HG03108 (cell line): ENCODE results near the gene ZNF513.
"Not testable (repeated sequence)": the region's sequence is repeated elsewhere in the genome, so short reads cannot be mapped to it uniquely, and the experiment has no call there.

Experiments
- ATAC-seq: cut with Tn5 transposase; IDR thresholded peaks from one replicate; pipeline ENCODE4 v1.9.1; 2021; ENCODE audit warnings: moderate library complexity; ENCODE audit not compliant: unreplicated experiment

Gene ZNF513, protein sequence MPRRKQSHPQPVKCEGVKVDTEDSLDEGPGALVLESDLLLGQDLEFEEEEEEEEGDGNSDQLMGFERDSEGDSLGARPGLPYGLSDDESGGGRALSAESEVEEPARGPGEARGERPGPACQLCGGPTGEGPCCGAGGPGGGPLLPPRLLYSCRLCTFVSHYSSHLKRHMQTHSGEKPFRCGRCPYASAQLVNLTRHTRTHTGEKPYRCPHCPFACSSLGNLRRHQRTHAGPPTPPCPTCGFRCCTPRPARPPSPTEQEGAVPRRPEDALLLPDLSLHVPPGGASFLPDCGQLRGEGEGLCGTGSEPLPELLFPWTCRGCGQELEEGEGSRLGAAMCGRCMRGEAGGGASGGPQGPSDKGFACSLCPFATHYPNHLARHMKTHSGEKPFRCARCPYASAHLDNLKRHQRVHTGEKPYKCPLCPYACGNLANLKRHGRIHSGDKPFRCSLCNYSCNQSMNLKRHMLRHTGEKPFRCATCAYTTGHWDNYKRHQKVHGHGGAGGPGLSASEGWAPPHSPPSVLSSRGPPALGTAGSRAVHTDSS

DNA sequence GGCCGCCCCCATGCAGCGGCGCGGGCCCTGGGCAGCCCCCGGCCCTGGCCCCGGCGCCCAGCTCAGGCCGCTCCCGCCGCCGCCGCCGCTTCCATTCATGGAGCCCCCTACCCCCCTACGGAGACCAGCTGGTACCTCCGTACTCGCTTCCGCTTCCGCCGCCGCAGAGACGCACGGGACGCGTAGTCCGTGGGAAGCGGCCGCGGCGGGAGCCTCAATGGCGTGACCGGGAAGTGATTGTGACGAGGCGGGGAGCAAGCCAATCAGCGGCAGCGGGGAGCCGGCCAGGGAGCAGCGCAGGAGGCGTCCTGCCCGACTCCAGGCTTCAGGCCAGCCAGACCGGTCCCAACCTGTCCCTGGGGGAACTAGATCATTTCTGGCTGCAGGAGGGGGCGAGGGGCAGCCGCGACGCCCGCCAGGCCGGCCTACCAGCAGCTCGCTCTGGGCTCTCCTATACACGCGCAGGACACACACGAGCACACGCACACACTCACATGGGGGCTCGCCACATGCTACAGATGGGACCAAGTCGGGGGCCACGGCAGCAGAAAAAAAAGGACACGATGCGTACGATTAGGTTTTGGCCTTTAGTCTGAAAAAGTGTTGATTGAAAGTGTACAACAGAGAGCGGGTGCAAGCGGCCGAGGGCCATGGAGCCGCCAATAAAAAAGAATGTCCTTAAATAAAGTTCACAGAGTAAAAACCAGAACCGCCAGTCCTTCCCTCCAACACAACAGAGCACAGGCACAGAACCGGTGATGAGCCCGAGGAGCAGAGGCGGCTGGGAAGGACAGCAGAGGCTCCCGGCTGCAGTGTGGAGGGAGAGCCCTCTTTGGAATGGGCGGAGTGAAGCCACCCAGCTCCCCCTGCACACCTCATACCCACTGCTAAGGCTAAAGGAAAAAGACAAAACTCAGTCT, at the start of gene ZNF513:
Gene ZNF513, minus strand, starts transcription at position 109 of the 920 bp plus-strand sequence. CDS start 208 bp downstream, outside the sequence.
- peak; percentile 80 for ATAC-seq

DNA sequence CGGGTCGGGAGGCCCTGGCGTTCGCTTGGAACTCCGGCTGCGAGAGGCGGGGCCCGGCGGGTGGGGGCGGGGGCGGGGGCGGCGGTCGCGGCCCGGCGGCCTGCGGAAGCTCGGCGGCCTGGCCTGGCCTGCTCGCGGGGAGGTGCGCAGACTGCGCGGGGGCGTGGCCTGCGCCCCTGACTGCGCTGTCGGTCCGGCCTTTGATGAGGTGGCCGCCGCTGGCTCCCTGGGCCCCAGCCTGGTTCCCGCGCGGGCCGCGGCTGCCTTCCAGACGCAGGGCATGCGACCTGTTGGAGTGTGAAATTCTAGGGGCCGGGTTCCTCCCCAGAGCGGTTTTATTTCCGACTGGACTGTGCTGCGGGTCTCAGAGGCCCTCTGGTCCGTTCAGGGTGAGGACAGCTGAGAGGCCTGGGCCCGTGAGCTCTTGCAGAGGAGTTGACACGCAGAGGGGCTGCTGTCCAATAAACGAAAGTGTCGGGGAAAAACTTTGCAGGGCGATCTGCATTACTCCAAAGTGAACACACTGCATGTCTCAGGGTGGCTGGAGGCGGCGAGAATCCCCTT, 48.5 kb upstream of the ZNF513 start:
- ATAC-seq, result peak; percentile 68

DNA sequence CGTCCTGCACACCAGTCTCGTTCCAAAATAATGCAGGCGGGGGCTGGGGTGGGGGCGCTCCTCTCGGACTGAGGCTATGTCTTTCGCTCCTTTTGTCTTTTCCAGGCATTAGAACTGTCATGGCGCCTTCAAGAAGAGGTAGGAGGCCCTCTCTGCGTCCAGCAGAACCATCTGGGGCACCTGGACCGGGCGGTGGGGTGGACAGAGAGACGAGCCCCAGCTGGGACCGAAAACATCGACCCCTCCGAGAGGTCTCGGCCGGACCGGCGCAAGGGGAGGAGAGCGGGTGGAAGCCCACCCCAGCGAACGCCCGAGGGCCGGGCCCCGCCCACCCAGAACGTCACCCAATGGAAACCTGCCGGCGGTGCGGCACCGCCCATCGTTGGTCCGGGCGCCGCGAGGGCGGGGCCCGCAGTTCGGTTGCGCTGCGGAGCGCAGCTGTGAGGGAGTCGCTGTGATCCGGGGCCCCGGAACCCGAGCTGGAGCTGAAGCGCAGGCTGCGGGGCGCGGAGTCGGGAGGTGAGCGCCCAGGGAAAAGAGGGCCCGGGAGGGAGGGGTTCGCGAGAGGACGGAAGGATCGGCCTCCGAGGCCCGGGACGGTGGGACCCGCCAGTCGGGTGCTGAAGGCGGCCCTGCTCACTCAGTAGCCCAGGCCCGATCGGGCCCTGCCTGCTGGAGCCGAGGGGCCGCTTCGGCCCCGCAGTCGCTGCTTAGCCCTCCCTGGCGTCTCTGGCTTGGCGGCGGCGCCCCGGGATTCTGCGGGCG, 47.9 kb upstream of the ZNF513 start, which contains the start of gene NRBP1:
Gene NRBP1, plus strand, starts transcription at position 419 of the 765 bp plus-strand sequence. CDS start 4,643 bp downstream, outside the sequence.
- peak; percentile 88 for ATAC-seq

GRCh38 chr2:27427863-27428212, 47.3 kb upstream of the ZNF513 start:
- no peak for ATAC-seq

- not testable (repeated sequence) for ATAC-seq
These were observed 44.5 kb upstream of the ZNF513 start for GRCh38 chr2:27425039-27425438.

DNA sequence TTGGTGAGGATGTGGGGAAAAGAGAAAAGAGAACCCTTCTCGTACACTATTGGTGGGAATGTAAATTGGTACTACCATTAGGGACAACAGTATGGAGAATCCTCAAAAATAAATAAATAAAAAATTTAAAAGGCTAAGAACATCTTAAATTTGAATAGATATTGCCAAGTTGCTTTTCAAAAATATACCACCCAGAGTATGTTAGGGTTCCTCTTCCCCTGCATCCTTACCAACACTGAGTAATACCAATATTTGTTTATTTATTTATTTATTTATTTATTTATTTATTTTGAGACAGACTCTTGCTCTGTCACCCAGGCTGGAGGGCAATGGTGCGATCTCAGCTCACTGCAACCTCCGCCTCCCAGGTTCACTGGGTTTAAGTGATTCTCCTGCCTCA, 42.4 kb upstream of the ZNF513 start:
- no peak for ATAC-seq

DNA sequence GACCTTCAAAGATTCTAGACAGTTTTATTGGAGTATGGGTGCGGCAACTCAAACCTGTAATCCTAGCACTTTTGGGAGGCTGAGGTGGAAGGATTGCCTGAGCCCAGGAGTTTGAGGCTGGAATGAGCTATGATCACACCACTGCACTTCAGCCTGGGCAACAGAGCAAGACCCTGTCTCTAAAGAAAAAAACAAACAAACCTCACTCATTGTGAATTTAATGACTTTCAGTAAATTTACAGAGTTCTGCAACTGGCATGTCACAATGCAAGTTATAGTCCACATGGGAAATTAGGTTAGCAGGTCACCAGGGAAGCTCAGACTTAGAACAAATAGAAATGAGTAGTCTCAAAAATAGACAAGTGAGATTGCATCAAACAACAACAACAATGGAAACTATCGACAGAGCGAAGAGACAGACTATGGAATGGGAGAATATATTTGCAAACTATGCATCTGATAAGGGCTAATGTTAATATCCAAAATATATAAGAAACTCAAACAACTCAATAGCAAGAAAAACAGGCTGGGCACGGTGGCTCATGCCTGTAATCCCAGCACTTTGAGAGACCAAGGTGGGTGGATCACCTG, 41.2 kb upstream of the ZNF513 start:
- ATAC-seq, result no peak

- no peak for ATAC-seq
These were observed 40.5 kb upstream of the ZNF513 start for GRCh38 chr2:27420996-27421395.

DNA sequence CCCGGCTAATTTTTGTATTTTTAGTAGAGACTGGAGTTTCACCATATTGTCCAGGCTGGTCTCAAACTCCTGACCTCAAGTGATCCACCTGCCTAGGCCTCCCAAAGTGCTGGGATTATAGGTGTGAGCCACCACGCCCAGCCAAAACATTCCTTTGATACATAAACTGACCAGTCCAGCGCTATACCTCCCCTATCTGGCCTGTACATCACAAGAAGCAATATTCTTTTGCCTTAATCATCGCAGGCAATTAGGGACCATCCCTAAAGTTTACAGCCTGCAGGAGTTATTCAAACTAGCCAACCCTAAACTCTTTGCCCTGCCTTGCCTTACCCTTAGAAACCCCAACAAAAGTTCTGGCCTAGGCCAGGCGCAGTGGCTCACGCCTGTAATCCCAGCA, 35.6 kb upstream of the ZNF513 start:
- no peak for ATAC-seq

DNA sequence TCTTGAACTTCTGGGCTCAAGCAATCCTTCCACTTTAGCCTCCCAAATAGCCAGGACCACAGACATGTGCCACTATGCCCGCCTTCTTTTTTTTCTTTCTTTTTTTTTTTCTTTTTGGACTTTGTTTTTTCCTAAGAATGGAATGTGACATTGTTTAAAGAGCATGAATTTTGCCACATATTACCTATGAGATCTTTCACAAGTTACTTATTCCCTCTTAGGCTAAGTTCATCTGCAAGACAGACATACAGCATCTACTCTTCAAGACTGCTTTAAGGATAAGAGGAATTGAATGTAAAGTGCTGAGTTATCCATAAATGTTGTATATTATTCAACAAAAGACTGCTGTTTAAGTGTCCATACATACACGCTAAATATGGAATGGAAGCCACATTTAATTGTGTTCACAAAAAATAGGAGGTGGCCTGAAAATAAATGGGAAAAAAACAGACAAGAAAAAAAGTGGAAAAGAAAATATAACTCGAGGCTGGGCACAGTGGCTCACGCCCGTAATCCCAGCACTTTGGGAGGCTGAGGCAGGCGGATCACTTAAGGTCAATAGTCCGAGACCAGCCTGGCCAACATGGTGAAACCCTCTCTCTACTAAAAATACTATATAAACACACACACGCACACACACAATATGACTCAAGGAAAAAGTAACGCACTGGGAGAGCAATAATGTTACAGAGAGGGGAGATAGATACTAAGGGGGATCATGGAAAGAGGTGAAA, 32.1 kb upstream of the ZNF513 start:
- no peak for ATAC-seq

DNA sequence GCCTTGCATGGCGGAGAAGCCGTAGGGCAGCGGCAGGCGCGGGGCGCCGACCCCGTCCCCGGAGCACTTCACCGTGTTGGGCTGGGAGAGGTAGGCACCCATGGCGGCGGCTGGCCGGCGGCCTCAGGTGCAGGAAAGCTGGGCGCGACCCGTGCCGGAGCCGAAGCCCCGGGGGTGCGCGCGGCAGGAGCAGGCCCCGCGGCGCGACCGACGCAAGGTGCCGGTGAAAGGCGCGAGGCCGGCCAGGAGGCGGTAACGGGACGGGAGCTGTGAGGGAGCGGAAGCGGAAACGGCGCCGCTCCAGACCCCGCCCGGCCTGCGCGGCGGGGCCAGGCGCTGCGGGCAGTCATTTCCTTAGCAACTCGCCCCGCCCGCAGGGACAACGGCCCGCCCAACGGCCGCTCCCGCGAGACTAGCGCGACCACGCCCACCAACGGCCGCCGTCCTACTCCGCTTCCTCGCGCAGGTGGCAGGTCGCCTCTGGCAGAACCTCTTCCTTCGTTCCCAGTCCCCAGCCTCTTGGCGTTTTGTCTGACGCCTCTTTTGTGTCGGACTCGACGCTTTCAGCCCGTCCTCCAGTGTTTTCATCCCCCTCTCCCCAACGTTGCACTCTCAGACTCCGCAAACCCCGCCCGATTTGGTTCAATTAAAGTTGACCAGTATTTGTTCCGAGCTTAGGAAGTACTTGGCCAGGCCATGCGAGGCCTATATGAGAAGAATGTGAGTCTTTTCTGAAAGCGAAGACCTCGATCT, 29.0 kb upstream of the ZNF513 start, which contains the start of gene PPM1G:
Gene PPM1G, minus strand, starts transcription at position 271 of the 753 bp plus-strand sequence. Its CDS starts 169 bp downstream, at position 102.
- ATAC-seq, result peak; percentile 95

GRCh38 chr2:27408601-27409320, 28.2 kb upstream of the ZNF513 start:
- peak; percentile 27 for ATAC-seq

GRCh38 chr2:27407798-27408491, 27.4 kb upstream of the ZNF513 start:
- no peak for ATAC-seq

DNA sequence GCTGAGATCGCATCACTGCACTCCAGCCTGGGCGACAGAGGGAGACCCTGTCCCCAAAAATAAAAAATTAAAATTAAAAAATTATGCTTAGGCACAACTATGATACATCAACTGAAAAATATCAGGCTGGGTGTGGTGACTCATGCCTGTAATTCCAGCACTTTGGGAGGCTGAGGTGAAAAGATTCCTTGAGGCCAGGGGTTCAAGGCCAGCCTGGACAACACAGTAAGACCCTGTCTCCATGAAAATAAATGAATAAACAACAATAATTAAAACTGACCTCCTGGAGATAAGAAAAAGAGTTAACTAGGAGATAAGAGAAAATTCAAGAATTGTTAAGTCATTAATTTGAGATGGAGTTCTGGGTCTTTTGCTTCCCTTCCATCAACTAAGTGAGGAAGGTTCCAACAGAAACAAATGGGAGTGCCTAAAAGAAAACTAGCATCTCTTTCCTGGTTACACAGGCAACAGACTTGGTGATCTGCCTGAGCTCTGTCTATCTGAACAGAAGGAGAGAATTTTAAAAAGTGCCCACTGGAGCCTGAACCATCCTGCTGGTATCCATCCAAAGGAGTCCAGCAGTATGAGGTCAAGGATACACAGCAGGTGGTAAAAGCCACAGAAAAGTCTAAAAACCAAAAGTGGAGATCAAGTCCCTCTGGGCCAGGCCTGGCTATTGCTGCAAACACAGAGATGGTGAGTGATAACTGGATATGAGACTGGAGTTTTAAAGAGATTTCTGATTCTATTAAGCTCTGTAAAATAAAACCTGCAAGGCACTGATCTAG, 20.0 kb upstream of the ZNF513 start:
- no peak for ATAC-seq

DNA sequence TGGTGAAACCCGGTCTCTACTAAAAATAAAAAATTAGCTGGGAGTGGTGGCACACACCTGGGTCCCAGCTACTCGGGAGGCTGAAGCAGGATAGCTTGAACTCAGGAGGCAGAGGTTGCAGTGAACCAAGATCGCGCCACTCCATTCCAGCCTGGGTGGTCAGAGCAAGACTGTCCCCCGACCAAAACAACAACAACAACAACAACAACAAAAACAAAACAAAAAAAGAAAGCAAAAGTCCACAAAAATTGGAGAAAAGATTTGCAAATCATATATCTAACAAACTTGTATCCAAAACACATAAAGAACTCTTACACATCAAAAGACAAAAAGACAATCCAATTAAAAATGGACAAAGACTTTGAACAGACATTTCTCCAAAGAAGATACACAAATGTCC, 18.4 kb upstream of the ZNF513 start:
- no peak for ATAC-seq

- no peak for ATAC-seq
These were observed 12.7 kb upstream of the ZNF513 start for GRCh38 chr2:27393225-27393624.
